Panc1 (cell line): ENCODE data around the gene NKD1. TPM values are rescaled to one million over a fixed set of nuclear protein-coding genes. Genes with fewer than 3 reads are reported as not detected.

Experiments used
- ATAC-seq: fragments of 200-7000 bp; cut with Tn5 transposase; 2 replicates; pipeline ENCODE4 v1.9.1; 2020; ENCODE audit warnings: mild to moderate bottlenecking, moderate library complexity
- BruUV-seq: library from RNA; stranded (reverse); fragments of 400-500 nt; replicated peaks from 2 replicates; lab custom pipeline; 2021; lab: Mats Ljungman, UMichigan
- CTCF ChIA-PET: fragments of 300-600 bp; sonication (Branson Sonifier 250); formaldehyde crosslinking; loops from one replicate; lab custom pipeline; 2022; ENCODE audit warnings: antibody characterized with exemption; lab: Charles Lee
- POLR2A ChIA-PET: fragments of 300-600 bp; sonication (Branson Sonifier 250); formaldehyde crosslinking; loops from one replicate; lab custom pipeline; 2022; ENCODE audit warnings: antibody characterized with exemption; lab: Charles Lee
- DNase-seq: peaks from one replicate; pipeline ENCODE4 v3.0.0-alpha.2; 2010; ENCODE audit warnings: low read depth, low spot score
- H3K27ac ChIP-seq: 2 replicates; pipeline ENCODE4 v1.5.1; 2011; ENCODE audit warnings: mild to moderate bottlenecking, low read length, inconsistent platforms
- H3K27me3 ChIP-seq: fragments of 200-500 bp; sonication (Bioruptor generic); 2 replicates; pipeline ENCODE4 v1.6.0; 2014; ENCODE audit warnings: low read length, inconsistent platforms; ENCODE audit not compliant: control insufficient read depth, insufficient read depth
- H3K36me3 ChIP-seq: fragments of 200-500 bp; sonication (Bioruptor generic); 2 replicates; pipeline ENCODE4 v1.5.1; 2014; ENCODE audit warnings: inconsistent platforms, mild to moderate bottlenecking, low read length, moderate library complexity; ENCODE audit not compliant: control insufficient read depth, insufficient read depth
- H3K4me1 ChIP-seq: 2 replicates; pipeline ENCODE4 v1.5.1; 2011; ENCODE audit warnings: inconsistent platforms, mild to moderate bottlenecking, low read length, moderate library complexity; ENCODE audit not compliant: control insufficient read depth, insufficient read depth
- H3K4me3 ChIP-seq, 2 experiments: 2 replicates each; pipeline ENCODE4 v1.5.1; 2011 to 2012; ENCODE audit warnings: low read depth in 2 of 2, low read length in 2 of 2, mild to moderate bottlenecking in 2 of 2, inconsistent platforms in 1 of 2, moderate library complexity in 1 of 2
- H3K9me3 ChIP-seq: fragments of 200-500 bp; sonication (Bioruptor generic); 2 replicates; pipeline ENCODE4 v1.5.1; 2014; ENCODE audit warnings: low read depth, mild to moderate bottlenecking, inconsistent platforms, low read length, moderate library complexity; ENCODE audit not compliant: control insufficient read depth, insufficient read depth
- POLR2AphosphoS5 ChIP-seq: IDR thresholded peaks from 2 replicates; pipeline ENCODE4 v1.6.1; 2012; ENCODE audit warnings: mild to moderate bottlenecking, low read depth, low read length, moderate library complexity
- REST ChIP-seq, 2 experiments: IDR thresholded peaks; 2 replicates each; pipeline ENCODE4 v1.6.1; 2011 to 2012; ENCODE audit warnings: low read depth in 2 of 2, control low read depth in 1 of 2, low read length in 1 of 2, mild to moderate bottlenecking in 1 of 2, moderate library complexity in 1 of 2; ENCODE audit not compliant: insufficient read depth in 1 of 2
- SIN3A ChIP-seq: IDR thresholded peaks from 2 replicates; pipeline ENCODE4 v1.6.1; 2012; ENCODE audit warnings: low read depth, mild to moderate bottlenecking, low read length, moderate library complexity, borderline replicate concordance; ENCODE audit not compliant: insufficient read depth
- TCF7L2 ChIP-seq: IDR thresholded peaks from 2 replicates; pipeline ENCODE4 v1.6.1; 2011; ENCODE audit warnings: mild to moderate bottlenecking, low read depth, low read length, inconsistent platforms
- in situ Hi-C: cut with HindIII; loops from 2 replicates; pipeline ENCODE4 v1.10.0; 2016; ENCODE audit warnings: low sequenced_read_pairs, low pct_unique_long_range_greater_than_20kb
- intact Hi-C: fragments of 100-400 bp; cut with micrococcal nuclease; formaldehyde crosslinking; loops from one replicate; pipeline ENCODE4 v1.10.0; 2022; ENCODE audit not compliant: unreplicated experiment
- total RNA-seq: library from RNA; stranded (reverse); gene quantifications from one replicate; pipeline ENCODE4 v1.2.1, GENCODE V29; 2021; ENCODE audit not compliant: unreplicated experiment
- TF ChIP-seq, protein P1 (sequence below): fragments of 450-650 bp; IDR thresholded peaks from 2 replicates; pipeline ENCODE4 v1.5.1; 2017; ENCODE audit warnings: mild to moderate bottlenecking

Gene NKD1
- total RNA-seq, 1 experiment from 2014 or later, result 0.18 TPM

GRCh38 chr16:50499254-50499653 is 48.9 kb upstream of the NKD1 start:
- TF ChIP-seq, protein P1, sequence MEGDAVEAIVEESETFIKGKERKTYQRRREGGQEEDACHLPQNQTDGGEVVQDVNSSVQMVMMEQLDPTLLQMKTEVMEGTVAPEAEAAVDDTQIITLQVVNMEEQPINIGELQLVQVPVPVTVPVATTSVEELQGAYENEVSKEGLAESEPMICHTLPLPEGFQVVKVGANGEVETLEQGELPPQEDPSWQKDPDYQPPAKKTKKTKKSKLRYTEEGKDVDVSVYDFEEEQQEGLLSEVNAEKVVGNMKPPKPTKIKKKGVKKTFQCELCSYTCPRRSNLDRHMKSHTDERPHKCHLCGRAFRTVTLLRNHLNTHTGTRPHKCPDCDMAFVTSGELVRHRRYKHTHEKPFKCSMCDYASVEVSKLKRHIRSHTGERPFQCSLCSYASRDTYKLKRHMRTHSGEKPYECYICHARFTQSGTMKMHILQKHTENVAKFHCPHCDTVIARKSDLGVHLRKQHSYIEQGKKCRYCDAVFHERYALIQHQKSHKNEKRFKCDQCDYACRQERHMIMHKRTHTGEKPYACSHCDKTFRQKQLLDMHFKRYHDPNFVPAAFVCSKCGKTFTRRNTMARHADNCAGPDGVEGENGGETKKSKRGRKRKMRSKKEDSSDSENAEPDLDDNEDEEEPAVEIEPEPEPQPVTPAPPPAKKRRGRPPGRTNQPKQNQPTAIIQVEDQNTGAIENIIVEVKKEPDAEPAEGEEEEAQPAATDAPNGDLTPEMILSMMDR, result no peak
- TF ChIP-seq SIN3A (no peak), REST (IDR thresholded peaks at IDR 0.05; ENCODE audit: insufficient read depth in 1 of 2, low read depth in 2 of 2, low read length in 1 of 2) (no peak), TCF7L2 (no peak), POLR2AphosphoS5 (no peak)
- no peak for DNase-seq
- H3K4me3 ChIP-seq, result no peak overlapping the region
- H3K36me3 ChIP-seq, result no peaks in the 10 kb centered on the region
- intact Hi-C loops, result no loop called here
- H3K9me3 ChIP-seq, result no peaks in the 10 kb centered on the region
- in situ Hi-C loops, result no loop called here
- ChIA-PET POLR2A (no interaction called here), CTCF (no interaction called here)
- H3K27ac ChIP-seq, result no peak overlapping the region
- no peak for ATAC-seq
- H3K27me3 ChIP-seq, result no peaks in the 10 kb centered on the region
- H3K4me1 ChIP-seq, result no peaks in the 10 kb centered on the region
- no TSS peak for BruUV-seq

GRCh38 chr16:50500171-50500874 is 47.9 kb upstream of the NKD1 start:
- TF ChIP-seq SIN3A (no peak), REST (IDR thresholded peaks at IDR 0.05; ENCODE audit: insufficient read depth in 1 of 2, low read depth in 2 of 2, low read length in 1 of 2) (no peak), POLR2AphosphoS5 (no peak), TCF7L2 (no peak)
- TF ChIP-seq, protein P1, result no peak
- H3K4me1 ChIP-seq, result no peaks in the 10 kb centered on the region
- ChIA-PET POLR2A (no interaction called here), CTCF (no interaction called here)
- H3K27me3 ChIP-seq, result no peaks in the 10 kb centered on the region
- H3K27ac ChIP-seq, result no peak overlapping the region
- in situ Hi-C loops, result no loop called here
- H3K9me3 ChIP-seq, result no peaks in the 10 kb centered on the region
- H3K4me3 ChIP-seq, result no peak overlapping the region
- ATAC-seq, result no peak
- intact Hi-C loops, result no loop called here
- no peak for DNase-seq
- BruUV-seq, result no TSS peak
- H3K36me3 ChIP-seq, result no peaks in the 10 kb centered on the region
